WTC11 (cell line): ENCODE data around the gene URB1. TPM values are rescaled to one million over a fixed set of nuclear protein-coding genes. Genes with fewer than 3 reads are reported as not detected.
"Not testable (repeated sequence)": the region's sequence is repeated elsewhere in the genome, so short reads cannot be mapped to it uniquely, and the experiment has no call there.

Source experiments
- ATAC-seq: fragments of 200-7000 bp; cut with Tn5 transposase; 2 replicates; pipeline ENCODE4 v1.10.0; 2021; ENCODE audit warnings: mild to moderate bottlenecking, moderate library complexity
- CTCF ChIA-PET: fragments of 300-600 bp; sonication (Branson Sonifier 250); formaldehyde crosslinking; loops from one replicate; lab custom pipeline; 2021; ENCODE audit warnings: antibody characterized with exemption; lab: Charles Lee
- POLR2A ChIA-PET: fragments of 350-600 bp; sonication (Branson Sonifier 250); formaldehyde crosslinking; loops from one replicate; lab custom pipeline; 2021; ENCODE audit warnings: antibody characterized with exemption; lab: Charles Lee
- DNase-seq: peaks from one replicate; pipeline ENCODE4 v3.0.0; 2021; ENCODE audit warnings: low spot score
- H3K27ac Mint-ChIP-seq: 2 replicates; pipeline ENCODE4 v1.8.0; 2021; ENCODE audit warnings: mixed read lengths
- H3K27me3 Mint-ChIP-seq: 2 replicates; pipeline ENCODE4 v1.8.0; 2021; ENCODE audit warnings: low read depth, mild to moderate bottlenecking, moderate library complexity, mixed read lengths
- H3K36me3 Mint-ChIP-seq: 2 replicates; pipeline ENCODE4 v1.8.0; 2021; ENCODE audit warnings: mixed read lengths
- H3K4me1 Mint-ChIP-seq: 2 replicates; pipeline ENCODE4 v1.8.0; 2022; ENCODE audit warnings: mixed read lengths
- H3K4me3 Mint-ChIP-seq: 2 replicates; pipeline ENCODE4 v1.8.0; 2021; ENCODE audit warnings: mild to moderate bottlenecking, moderate library complexity, mixed read lengths
- H3K9me3 Mint-ChIP-seq: 2 replicates; pipeline ENCODE4 v1.8.0; 2021; ENCODE audit warnings: mixed read lengths
- AR ChIP-seq: fragments of 250-450 bp; sonication (Bioruptor Pico); IDR thresholded peaks from 2 replicates; pipeline ENCODE4 v1.9.0; 2021; ENCODE audit warnings: mild to moderate bottlenecking
- E2F1 ChIP-seq: sonication (generic); formaldehyde crosslinking; IDR thresholded peaks from 2 replicates; pipeline ENCODE4 v1.8.0; 2022; ENCODE audit warnings: mild to moderate bottlenecking, missing genetic modification reagents
- NR3C1 ChIP-seq: sonication (generic); formaldehyde crosslinking; conservative IDR thresholded peaks from 2 replicates; pipeline ENCODE4 v1.8.1; 2023; ENCODE audit warnings: low read depth, mild to moderate bottlenecking, missing genetic modification reagents
- RORB ChIP-seq: fragments of 250-450 bp; sonication (Bioruptor Pico); IDR thresholded peaks from 2 replicates; pipeline ENCODE4 v1.9.0; 2021; ENCODE audit warnings: mild to moderate bottlenecking
- SMAD3 ChIP-seq: sonication (generic); formaldehyde crosslinking; IDR thresholded peaks from 2 replicates; pipeline ENCODE4 v1.8.0; 2022; ENCODE audit warnings: missing genetic modification reagents, mild to moderate bottlenecking, borderline replicate concordance
- SP1 ChIP-seq: sonication (generic); formaldehyde crosslinking; conservative IDR thresholded peaks from 2 replicates; pipeline ENCODE4 v1.8.1; 2022; ENCODE audit warnings: missing genetic modification reagents
- STAT6 ChIP-seq: sonication (generic); formaldehyde crosslinking; conservative IDR thresholded peaks from 2 replicates; pipeline ENCODE4 v1.8.1; 2023; ENCODE audit warnings: mild to moderate bottlenecking, low read depth, missing genetic modification reagents, moderate library complexity
- TEAD1 ChIP-seq: sonication (generic); formaldehyde crosslinking; IDR thresholded peaks from 2 replicates; pipeline ENCODE4 v1.8.0; 2022; ENCODE audit warnings: mild to moderate bottlenecking, missing genetic modification reagents
- ZNF121 ChIP-seq: sonication (generic); formaldehyde crosslinking; IDR thresholded peaks from 2 replicates; pipeline ENCODE4 v1.8.0; 2023; ENCODE audit warnings: missing genetic modification reagents
- ZNF263 ChIP-seq: sonication (generic); formaldehyde crosslinking; IDR thresholded peaks from 2 replicates; pipeline ENCODE4 v1.8.1; 2022; ENCODE audit warnings: low read depth, mild to moderate bottlenecking, moderate library complexity, missing genetic modification reagents
- ZNF416 ChIP-seq: fragments of 250-450 bp; sonication (Bioruptor Pico); IDR thresholded peaks from 2 replicates; pipeline ENCODE4 v1.9.0; 2021; ENCODE audit warnings: mild to moderate bottlenecking, inconsistent platforms
- ZNF423 ChIP-seq: fragments of 250-450 bp; sonication (Bioruptor Pico); IDR thresholded peaks from 2 replicates; pipeline ENCODE4 v2.1.2; 2022; ENCODE audit warnings: mild to moderate bottlenecking, moderate library complexity
- ZNF512 ChIP-seq: sonication (generic); formaldehyde crosslinking; IDR thresholded peaks from 2 replicates; pipeline ENCODE4 v1.8.1; 2022; ENCODE audit warnings: missing genetic modification reagents, borderline replicate concordance
- total RNA-seq: library from RNA; stranded (reverse); gene quantifications from 3 replicates; pipeline ENCODE4 v1.2.3, GENCODE V29; 2021

URB1 gene
- total RNA-seq, 1 experiment from 2014 or later = 38.7 TPM

- CTCF ChIA-PET = no interaction called here
- Mint-ChIP-seq H3K4me1 (peaks cover 3% of the 10 kb centered on the region), H3K27ac (no peak overlapping the region), H3K4me3 (no peak overlapping the region), H3K27me3 (no peaks in the 10 kb centered on the region), H3K36me3 (peaks cover 32% of the 10 kb centered on the region)
- no peak for DNase-seq
- TF ChIP-seq ZNF416 (CRISPR knock-in tag) (no peak), NR3C1 (CRISPR knock-in tag) (no peak), TEAD1 (CRISPR knock-in tag) (no peak), ZNF121 (no peak), E2F1 (CRISPR knock-in tag) (no peak), ZNF263 (CRISPR knock-in tag) (no peak), RORB (no peak), AR (CRISPR knock-in tag) (no peak), STAT6 (no peak), SMAD3 (no peak)
- TF ChIP-seq, all 79 proteins: peak for 0
- ATAC-seq = no peak
- POLR2A ChIA-PET = no interaction called here
- H3K9me3 Mint-ChIP-seq = no peaks in the 10 kb centered on the region
Observed at GRCh38 chr21:32311621-32312020, 81.2 kb downstream of the URB1 start.

- POLR2A ChIA-PET, H3K4me1 Mint-ChIP-seq, H3K9me3 Mint-ChIP-seq, DNase-seq, CTCF ChIA-PET, H3K27ac Mint-ChIP-seq, ATAC-seq, H3K27me3 Mint-ChIP-seq, H3K4me3 Mint-ChIP-seq: not testable (repeated sequence)
- H3K36me3 Mint-ChIP-seq = peaks cover 29% of the 10 kb centered on the region
Observed at GRCh38 chr21:32310976-32311375, 81.8 kb downstream of the URB1 start.

GRCh38 chr21:32309906-32310460, 82.8 kb downstream of the URB1 start:
- POLR2A ChIA-PET = no interaction called here
- DNase-seq (no peak), ATAC-seq (no peak)
- Mint-ChIP-seq H3K27me3 (no peaks in the 10 kb centered on the region), H3K36me3 (peaks cover 23% of the 10 kb centered on the region), H3K27ac (no peak overlapping the region), H3K4me1 (peaks cover 16% of the 10 kb centered on the region), H3K9me3 (no peaks in the 10 kb centered on the region), H3K4me3 (no peak overlapping the region)
- CTCF ChIA-PET = no interaction called here
- no peak for TF ChIP-seq ZNF423

- H3K4me3 Mint-ChIP-seq = no peak overlapping the region
- ChIA-PET POLR2A (no interaction called here), CTCF (interaction anchor here (1.0 kb wide), 1 partner anchor 292 kb away, joined by 3 read pairs; no protein-coding TSS in a partner anchor)
- H3K4me1 Mint-ChIP-seq = peaks cover 16% of the 10 kb centered on the region
- DNase-seq (no peak), ATAC-seq (no peak)
- TF ChIP-seq ZNF512 (CRISPR knock-in tag) = no peak
- no peak for TF ChIP-seq SP1 (CRISPR knock-in tag)
- no peaks in the 10 kb centered on the region for H3K27me3 Mint-ChIP-seq
- no peaks in the 10 kb centered on the region for H3K9me3 Mint-ChIP-seq
- peaks cover 17% of the 10 kb centered on the region; the same call in 1 of the 2 replicates for H3K36me3 Mint-ChIP-seq
- H3K27ac Mint-ChIP-seq = peak overlapping the region; percentile 25; the same call in 1 of the 2 replicates
Observed at GRCh38 chr21:32308696-32309095, 84.1 kb downstream of the URB1 start.
